ENCODE results near the gene XPA. TPM values are rescaled to one million over a fixed set of nuclear protein-coding genes. Genes with fewer than 3 reads are reported as not detected.

Gene XPA
- total RNA-seq, 2 experiments from 2014 or later: 12.1 to 12.4 TPM

DNA sequence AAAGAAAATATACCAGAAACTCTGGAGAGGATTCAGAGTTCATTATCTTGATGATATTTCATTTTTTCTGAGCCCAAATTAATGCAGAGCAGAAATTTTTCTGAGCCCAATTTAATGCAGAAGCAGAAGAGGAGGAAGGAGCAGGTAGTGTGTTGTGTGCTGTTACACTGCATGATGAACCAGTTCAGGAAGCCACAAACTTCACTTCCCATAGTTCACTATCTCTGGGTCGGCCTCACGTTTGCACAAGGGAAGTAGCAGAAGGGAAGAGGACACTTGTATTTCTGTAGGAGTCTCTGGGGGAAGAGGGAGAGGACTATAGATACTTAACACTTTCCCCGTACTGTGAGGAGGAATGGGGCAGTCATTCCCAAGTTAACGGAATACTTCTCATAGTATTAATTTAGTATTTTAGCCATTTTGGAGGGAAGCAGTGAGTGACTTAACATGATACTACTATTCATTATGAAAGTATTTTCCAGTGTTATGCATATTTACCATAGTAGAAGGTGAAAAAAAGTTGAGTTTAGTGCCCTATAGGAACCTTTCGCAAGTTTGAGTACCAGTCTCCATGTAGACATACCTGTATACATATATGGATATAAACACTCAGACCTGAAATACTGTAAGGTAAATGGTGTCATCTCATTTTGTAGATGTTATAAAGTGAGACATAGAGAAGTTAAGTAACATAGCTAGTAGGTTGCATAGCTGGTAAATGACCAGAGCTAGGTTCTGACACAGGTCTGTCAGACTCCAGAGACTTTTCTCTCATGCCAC, 30.0 kb downstream of the XPA start:
- DNase-seq: no peak
- POLR2A ChIA-PET: interaction anchor here (2.0 kb wide), 1 partner anchor 30 kb away, joined by 7 read pairs; the partner anchor contains the start of gene XPA
- Mint-ChIP-seq H3K4me3 (no peak overlapping the region), H3K27ac (peak overlapping the region; percentile 33), H3K27me3 (no peaks in the 10 kb centered on the region), H3K36me3 (ENCODE audit: low read depth) (peaks cover 83% of the 10 kb centered on the region), H3K4me1 (peaks cover 27% of the 10 kb centered on the region), H3K9me3 (no peaks in the 10 kb centered on the region)
- CTCF ChIA-PET: no interaction called here

DNA sequence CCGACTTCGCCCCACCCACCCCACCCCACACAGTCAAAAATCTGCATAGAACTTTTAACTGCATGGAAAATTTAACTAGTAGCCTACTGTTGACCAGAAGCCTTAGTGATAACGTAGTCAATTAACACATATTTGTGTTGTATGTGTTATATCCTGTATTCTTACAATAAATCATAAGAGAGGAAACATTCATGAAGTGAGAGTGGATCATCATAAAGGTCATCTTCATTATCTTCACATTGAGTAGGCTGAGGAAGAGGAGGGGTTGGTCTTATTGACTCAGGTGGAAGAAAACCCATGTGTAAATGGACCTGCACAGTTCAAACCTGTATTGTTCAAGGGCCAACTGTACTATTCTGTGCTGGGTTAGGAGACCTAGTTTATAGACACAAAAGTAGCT, 31.4 kb downstream of the XPA start:
- Mint-ChIP-seq H3K4me1 (peaks cover 27% of the 10 kb centered on the region), H3K27ac (no peak overlapping the region), H3K27me3 (no peaks in the 10 kb centered on the region), H3K36me3 (ENCODE audit: low read depth) (peaks cover 78% of the 10 kb centered on the region), H3K9me3 (no peaks in the 10 kb centered on the region), H3K4me3 (no peak overlapping the region)
- POLR2A ChIA-PET: interaction anchor here (1.2 to 1.9 kb wide), 2 partner anchors 15 to 33 kb away, joined by 3 to 4 read pairs; partner anchors contain the start of genes NCBP1 and TSTD2
- CTCF ChIA-PET: no interaction called here
- no peak for DNase-seq

DNA sequence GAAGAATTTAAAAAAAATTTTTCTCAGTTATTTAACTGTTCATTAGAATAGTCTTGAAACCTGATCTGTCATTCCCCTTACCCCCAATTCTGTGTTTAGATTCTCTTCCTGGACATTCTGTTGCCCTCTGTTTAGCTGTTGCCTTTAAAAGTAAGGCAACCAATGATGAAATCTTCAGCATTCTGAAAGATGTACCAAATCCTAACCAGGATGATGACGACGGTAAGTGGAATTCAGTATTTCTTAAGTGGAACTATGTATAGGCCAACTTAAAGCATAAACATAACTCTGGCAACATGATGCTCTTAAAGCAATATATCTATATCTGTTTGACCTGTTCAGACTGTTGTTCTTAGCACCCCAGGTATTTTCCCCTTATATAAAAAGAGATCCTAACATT, 36.3 kb downstream of the XPA start:
- no peak overlapping the region for H3K4me3 Mint-ChIP-seq
- no peak overlapping the region for H3K27ac Mint-ChIP-seq
- POLR2A ChIA-PET: no interaction called here
- H3K36me3 Mint-ChIP-seq (ENCODE audit: low read depth): peaks cover 77% of the 10 kb centered on the region
- no peak for DNase-seq
- peaks cover 9% of the 10 kb centered on the region for H3K4me1 Mint-ChIP-seq
- no peaks in the 10 kb centered on the region for H3K27me3 Mint-ChIP-seq
- H3K9me3 Mint-ChIP-seq: no peaks in the 10 kb centered on the region
- CTCF ChIA-PET: interaction anchor here (0.7 to 0.9 kb wide), 2 partner anchors 45 to 57 kb away, joined by 3 to 4 read pairs; no protein-coding TSS in a partner anchor

DNA sequence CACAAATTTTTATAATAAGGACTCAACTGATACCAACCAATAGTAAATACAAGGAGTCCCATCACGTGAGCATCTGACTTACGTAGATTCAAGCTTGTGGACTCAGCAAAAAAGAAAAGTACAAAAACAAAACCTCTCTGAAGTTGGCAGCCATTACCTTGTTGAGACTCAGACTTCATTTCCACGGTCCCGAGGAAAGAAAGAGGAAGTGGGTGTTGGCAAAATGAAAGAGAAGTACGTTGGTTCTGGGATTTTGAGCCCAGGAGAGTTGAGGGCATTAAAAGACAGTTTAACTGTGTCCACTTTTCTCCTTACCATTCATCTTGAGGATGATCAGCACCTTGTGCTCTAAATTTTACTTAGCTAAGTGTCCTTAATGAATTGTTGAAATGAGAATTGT, 36.8 kb downstream of the XPA start:
- ChIA-PET CTCF (interaction anchor here (1.3 kb wide), 1 partner anchor 375 kb away, joined by 4 read pairs; no protein-coding TSS in a partner anchor), POLR2A (interaction anchor here (1.4 kb wide), 1 partner anchor 27 kb away, joined by 7 read pairs; the partner anchor contains the start of genes NCBP1 and TSTD2)
- Mint-ChIP-seq H3K4me1 (peaks cover 6% of the 10 kb centered on the region), H3K27me3 (no peaks in the 10 kb centered on the region), H3K36me3 (ENCODE audit: low read depth) (peaks cover 77% of the 10 kb centered on the region), H3K27ac (no peak overlapping the region), H3K9me3 (no peaks in the 10 kb centered on the region), H3K4me3 (no peak overlapping the region)
- DNase-seq: no peak

DNA sequence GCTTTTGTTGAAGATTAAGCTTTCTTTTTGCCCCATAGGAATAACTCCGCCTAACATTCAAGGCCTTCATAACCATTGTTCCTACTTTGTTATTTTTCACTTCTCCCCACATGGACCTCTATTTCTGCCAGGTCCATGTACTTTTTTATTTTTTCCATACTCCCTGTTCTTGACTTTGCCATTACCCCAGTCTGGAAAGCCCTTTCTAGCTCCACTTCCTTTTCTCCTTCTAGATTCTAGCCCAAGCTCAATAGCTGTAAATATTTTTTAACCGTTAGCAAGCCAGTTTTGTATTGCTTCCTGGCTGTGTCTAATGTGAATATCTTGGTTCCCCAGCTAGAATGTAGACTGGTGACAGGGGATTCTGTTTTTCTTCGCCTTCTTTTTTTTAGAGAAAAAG, 37.4 kb downstream of the XPA start:
- no peak for DNase-seq
- H3K9me3 Mint-ChIP-seq: no peaks in the 10 kb centered on the region
- H3K27me3 Mint-ChIP-seq: no peaks in the 10 kb centered on the region
- ChIA-PET POLR2A (interaction anchor here (1.4 kb wide), 1 partner anchor 26 kb away, joined by 7 read pairs; the partner anchor contains the start of genes NCBP1 and TSTD2), CTCF (interaction anchor here (1.3 kb wide), 1 partner anchor 375 kb away, joined by 4 read pairs; no protein-coding TSS in a partner anchor)
- H3K4me3 Mint-ChIP-seq: no peak overlapping the region
- peaks cover 3% of the 10 kb centered on the region for H3K4me1 Mint-ChIP-seq
- peaks cover 77% of the 10 kb centered on the region for H3K36me3 Mint-ChIP-seq (ENCODE audit: low read depth)
- H3K27ac Mint-ChIP-seq: no peak overlapping the region

DNA sequence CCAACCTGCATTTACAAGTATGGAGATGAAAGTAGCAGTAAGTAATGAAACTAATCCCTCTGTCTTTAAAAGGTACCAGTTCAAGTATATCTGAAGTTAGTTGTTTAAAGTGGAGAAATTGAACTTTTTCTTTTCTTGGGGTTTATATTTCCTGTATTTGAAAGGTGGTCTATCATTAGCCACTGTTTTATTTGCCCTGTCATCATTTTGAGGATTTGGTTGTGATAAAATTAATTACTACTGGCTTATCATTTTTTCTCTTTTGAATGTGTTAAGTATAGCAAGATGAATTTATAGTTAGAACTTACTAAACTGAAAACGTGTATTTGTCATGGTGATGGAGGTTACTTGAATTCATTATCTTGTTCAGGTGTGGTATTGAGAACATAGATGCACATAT, 38.4 kb downstream of the XPA start:
- H3K4me1 Mint-ChIP-seq: peaks cover 2% of the 10 kb centered on the region
- POLR2A ChIA-PET: no interaction called here
- H3K36me3 Mint-ChIP-seq (ENCODE audit: low read depth): peaks cover 77% of the 10 kb centered on the region
- H3K27ac Mint-ChIP-seq: no peak overlapping the region
- CTCF ChIA-PET: no interaction called here
- no peaks in the 10 kb centered on the region for H3K9me3 Mint-ChIP-seq
- H3K4me3 Mint-ChIP-seq: no peak overlapping the region
- DNase-seq: no peak
- no peaks in the 10 kb centered on the region for H3K27me3 Mint-ChIP-seq

DNA sequence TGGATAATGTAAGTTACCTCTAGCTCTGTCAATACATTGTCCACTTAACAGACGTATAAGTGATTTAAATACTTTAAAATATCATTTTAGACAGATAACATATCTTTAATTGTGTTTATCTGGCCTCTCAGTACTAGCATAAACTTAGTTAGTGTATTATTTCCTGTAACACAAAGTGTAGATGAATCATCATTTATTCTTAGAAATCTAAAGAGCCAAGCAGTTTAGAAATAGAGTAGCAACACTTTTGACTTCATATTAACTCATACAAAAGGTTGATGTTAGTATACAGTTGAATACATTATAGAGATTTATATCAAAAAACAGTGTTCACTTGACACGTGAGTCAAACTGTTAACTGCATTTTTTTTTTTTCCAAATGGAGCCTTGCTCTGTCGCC, 45.5 kb downstream of the XPA start:
- no peak overlapping the region for H3K4me3 Mint-ChIP-seq
- no peaks in the 10 kb centered on the region for H3K9me3 Mint-ChIP-seq
- POLR2A ChIA-PET: interaction anchor here (0.6 to 2.9 kb wide), 3 partner anchors 18 to 45 kb away, joined by 3 to 11 read pairs (median 3); partner anchors contain the start of genes NCBP1 and TSTD2
- CTCF ChIA-PET: interaction anchor here (0.5 kb wide), 1 partner anchor 249 kb away, joined by 3 read pairs; no protein-coding TSS in a partner anchor
- peak overlapping the region; percentile 56 for H3K27ac Mint-ChIP-seq
- H3K4me1 Mint-ChIP-seq: peaks cover 9% of the 10 kb centered on the region
- peaks cover 74% of the 10 kb centered on the region for H3K36me3 Mint-ChIP-seq (ENCODE audit: low read depth)
- no peaks in the 10 kb centered on the region for H3K27me3 Mint-ChIP-seq
- no peak for DNase-seq

DNA sequence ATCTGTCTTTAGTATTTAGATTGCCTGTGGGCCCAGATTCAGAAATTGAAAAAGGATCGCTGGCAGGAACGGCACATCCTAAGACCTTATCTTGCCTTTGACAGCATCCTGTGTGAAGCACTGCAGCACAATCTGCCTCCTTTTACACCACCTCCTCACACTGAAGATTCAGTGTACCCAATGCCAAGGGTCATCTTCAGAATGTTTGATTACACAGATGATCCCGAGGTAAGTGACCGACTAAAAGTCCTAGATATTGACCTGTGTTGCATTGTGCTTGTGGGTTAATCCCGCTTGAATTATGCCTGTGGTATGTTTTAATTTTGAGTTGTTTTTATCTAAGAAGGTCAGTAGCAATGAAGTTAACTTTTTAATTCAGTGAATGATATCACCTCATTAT, 49.1 kb downstream of the XPA start:
- no peak for DNase-seq
- CTCF ChIA-PET: interaction anchor here (0.6 to 0.8 kb wide), 4 partner anchors 10 to 242 kb away, joined by 3 read pairs; no protein-coding TSS in a partner anchor
- Mint-ChIP-seq H3K4me1 (peaks cover 9% of the 10 kb centered on the region), H3K27me3 (no peaks in the 10 kb centered on the region), H3K9me3 (no peaks in the 10 kb centered on the region), H3K36me3 (ENCODE audit: low read depth) (peaks cover 62% of the 10 kb centered on the region), H3K4me3 (no peak overlapping the region), H3K27ac (no peak overlapping the region)
- POLR2A ChIA-PET: interaction anchor here (1.3 to 7.8 kb wide), 2 partner anchors 9 to 14 kb away, joined by 4 to 45 read pairs; partner anchors contain the start of genes NCBP1 and TSTD2

DNA sequence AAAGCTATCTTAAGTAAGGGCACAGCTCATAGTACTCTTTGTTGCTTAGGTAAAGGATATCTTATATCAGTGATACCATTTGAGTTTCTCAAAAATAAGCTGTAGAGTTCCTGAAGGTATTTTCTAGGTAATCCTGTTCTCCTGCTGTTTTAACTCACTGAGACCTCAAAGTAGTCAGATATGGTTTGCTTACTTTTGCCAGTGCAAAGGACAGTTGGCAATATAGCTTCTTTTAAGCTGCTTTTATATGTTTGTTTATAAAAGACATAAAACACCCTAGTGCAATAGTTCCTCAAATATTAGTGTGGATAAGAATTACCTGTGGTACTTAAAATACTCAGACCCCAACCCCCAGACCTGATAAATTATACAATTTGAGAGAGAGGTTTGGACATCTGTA, 51.4 kb downstream of the XPA start:
- peaks cover 56% of the 10 kb centered on the region for H3K36me3 Mint-ChIP-seq (ENCODE audit: low read depth)
- H3K27ac Mint-ChIP-seq: no peak overlapping the region
- H3K4me3 Mint-ChIP-seq: no peak overlapping the region
- DNase-seq: no peak
- H3K27me3 Mint-ChIP-seq: no peaks in the 10 kb centered on the region
- peaks cover 4% of the 10 kb centered on the region for H3K4me1 Mint-ChIP-seq
- ChIA-PET CTCF (interaction anchor here (1.2 to 1.5 kb wide), 5 partner anchors 12 to 234 kb away, joined by 3 to 5 read pairs (median 3); partner anchors contain the start of genes NCBP1, TDRD7 and TSTD2), POLR2A (interaction anchor here (1.1 to 7.8 kb wide), 2 partner anchors 11 to 12 kb away, joined by 3 to 45 read pairs; partner anchors contain the start of genes NCBP1 and TSTD2)
- H3K9me3 Mint-ChIP-seq: no peaks in the 10 kb centered on the region

DNA sequence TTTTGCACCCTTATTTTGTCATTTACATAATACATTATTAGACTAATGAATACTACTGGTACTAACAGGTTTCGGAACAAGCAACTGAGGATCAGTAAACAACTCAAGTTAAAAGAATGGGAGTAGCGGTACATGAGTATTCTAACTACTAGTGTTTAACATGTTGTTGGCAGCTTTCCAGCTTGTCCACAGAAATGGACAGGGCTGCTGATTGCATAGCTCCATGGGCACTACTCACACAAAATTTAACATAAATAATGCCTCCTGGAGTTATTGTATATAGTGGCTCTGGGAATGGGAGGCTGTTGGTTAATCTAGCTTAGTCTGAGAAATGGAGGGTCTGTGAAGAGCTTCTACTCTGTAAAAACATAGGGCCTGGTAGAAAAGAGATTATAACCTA, 56.8 kb downstream of the XPA start:
- no peak overlapping the region for H3K27ac Mint-ChIP-seq
- CTCF ChIA-PET: interaction anchor here (0.7 kb wide), 1 partner anchor 10 kb away, joined by 4 read pairs; no protein-coding TSS in a partner anchor
- H3K9me3 Mint-ChIP-seq: no peaks in the 10 kb centered on the region
- DNase-seq: no peak
- H3K4me3 Mint-ChIP-seq: no peak overlapping the region
- H3K36me3 Mint-ChIP-seq (ENCODE audit: low read depth): peaks cover 48% of the 10 kb centered on the region
- H3K4me1 Mint-ChIP-seq: peaks cover 36% of the 10 kb centered on the region
- POLR2A ChIA-PET: interaction anchor here (0.8 to 1.0 kb wide), 2 partner anchors 15 to 280 kb away, joined by 3 read pairs; no protein-coding TSS in a partner anchor
- H3K27me3 Mint-ChIP-seq: no peaks in the 10 kb centered on the region

DNA sequence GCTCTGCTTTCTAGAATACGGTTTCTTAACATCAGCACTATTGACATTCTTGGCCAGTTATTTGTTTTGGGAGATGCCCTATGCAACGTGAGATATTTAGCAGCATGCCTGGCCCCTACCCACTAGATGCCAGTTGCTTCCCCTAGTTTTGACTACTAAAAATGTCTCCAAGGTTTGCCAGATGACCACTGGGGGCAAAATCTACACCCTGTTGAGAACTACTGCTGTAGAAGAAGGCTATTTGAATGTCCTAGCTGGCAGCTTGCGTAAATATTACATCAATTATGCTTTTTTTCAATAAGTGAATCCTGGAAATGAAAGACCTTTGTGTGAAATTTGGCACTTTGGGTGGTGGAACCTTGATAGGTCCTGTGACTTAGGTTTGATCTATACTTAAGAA, 58.5 kb downstream of the XPA start:
- CTCF ChIA-PET: interaction anchor here (0.7 to 1.0 kb wide), 3 partner anchors 9 to 59 kb away, joined by 3 read pairs; partner anchors contain the start of gene XPA
- no peak overlapping the region for H3K4me3 Mint-ChIP-seq
- H3K27ac Mint-ChIP-seq: no peak overlapping the region
- peaks cover 44% of the 10 kb centered on the region for H3K36me3 Mint-ChIP-seq (ENCODE audit: low read depth)
- no peak for DNase-seq
- POLR2A ChIA-PET: interaction anchor here (1.3 kb wide), 1 partner anchor 9 kb away, joined by 4 read pairs; no protein-coding TSS in a partner anchor
- peaks cover 46% of the 10 kb centered on the region for H3K4me1 Mint-ChIP-seq
- no peaks in the 10 kb centered on the region for H3K27me3 Mint-ChIP-seq
- no peaks in the 10 kb centered on the region for H3K9me3 Mint-ChIP-seq

DNA sequence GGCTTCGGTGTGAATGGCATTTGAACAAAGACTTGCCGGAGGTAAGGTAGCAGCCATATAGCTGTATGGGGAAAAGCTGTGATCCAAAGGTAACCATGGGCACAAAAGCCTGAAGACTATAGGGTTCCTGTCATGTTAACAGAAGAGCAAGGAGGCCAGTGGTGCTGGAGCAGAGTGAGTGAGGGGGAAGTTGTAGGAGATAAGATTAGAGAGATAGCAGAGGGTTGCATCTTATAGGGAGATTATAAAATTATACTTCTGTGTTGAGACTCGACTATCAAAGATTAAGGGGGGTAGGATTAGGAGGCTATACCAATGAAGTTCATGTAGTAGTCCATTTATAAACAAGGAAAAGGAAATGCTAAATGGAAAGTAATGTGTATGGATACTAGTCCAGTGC, 60.2 kb downstream of the XPA start:
- ChIA-PET CTCF (interaction anchor here (1.0 kb wide), 1 partner anchor 38 kb away, joined by 3 read pairs; no protein-coding TSS in a partner anchor), POLR2A (no interaction called here)
- no peaks in the 10 kb centered on the region for H3K27me3 Mint-ChIP-seq
- peaks cover 53% of the 10 kb centered on the region for H3K4me1 Mint-ChIP-seq
- DNase-seq: no peak
- H3K9me3 Mint-ChIP-seq: no peaks in the 10 kb centered on the region
- H3K4me3 Mint-ChIP-seq: peak overlapping the region; percentile 10
- peaks cover 37% of the 10 kb centered on the region for H3K36me3 Mint-ChIP-seq (ENCODE audit: low read depth)
- no peak overlapping the region for H3K27ac Mint-ChIP-seq

DNA sequence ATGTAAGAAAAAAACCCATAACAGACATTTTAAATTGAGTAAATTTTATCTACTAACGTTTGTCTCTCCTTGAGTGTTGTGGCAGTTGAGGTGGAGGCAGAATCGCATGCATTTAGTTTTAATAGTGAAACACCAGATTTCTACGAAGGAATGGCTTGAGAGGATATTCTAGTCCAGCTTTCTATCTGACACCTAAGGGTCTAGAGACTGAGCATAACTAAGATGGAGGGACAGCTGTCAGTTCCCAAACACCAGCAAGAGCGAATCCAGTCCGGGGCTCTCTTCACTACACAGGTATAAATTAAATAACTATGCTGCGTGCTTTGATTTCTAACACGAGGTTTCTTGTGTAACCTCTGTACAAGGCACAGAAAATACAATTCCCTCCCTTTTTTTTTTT, 62.1 kb downstream of the XPA start:
- peaks cover 57% of the 10 kb centered on the region for H3K4me1 Mint-ChIP-seq
- no peaks in the 10 kb centered on the region for H3K27me3 Mint-ChIP-seq
- no peaks in the 10 kb centered on the region for H3K9me3 Mint-ChIP-seq
- ChIA-PET POLR2A (interaction anchor here (3.5 to 5.0 kb wide), 2 partner anchors 10 to 62 kb away, joined by 32 to 45 read pairs; partner anchors contain the start of gene XPA), CTCF (interaction anchor here (0.7 kb wide), 1 partner anchor 198 kb away, joined by 3 read pairs; no protein-coding TSS in a partner anchor)
- peaks cover 24% of the 10 kb centered on the region for H3K36me3 Mint-ChIP-seq (ENCODE audit: low read depth)
- peak overlapping the region; percentile 97 for H3K27ac Mint-ChIP-seq
- peak overlapping the region; percentile 86 for H3K4me3 Mint-ChIP-seq
- no peak for DNase-seq

All from activated CD4-positive, alpha-beta memory T cell treated with anti-CD3 and anti-CD28 coated beads, Interleukin-2, amount 10 ng/mL, durations not matched to agents 7 days and 5 days (primary cell).